NT2/D1 (cell line): ENCODE data around the gene ANKAR.

Experiments
- DNase-seq: peaks from one replicate; pipeline ENCODE4 v3.0.0-alpha.2; 2011; ENCODE audit warnings: low read depth, low spot score
- H3K27me3 ChIP-seq: 2 replicates; pipeline ENCODE4 v1.6.0; 2011; ENCODE audit warnings: mild to moderate bottlenecking; ENCODE audit not compliant: insufficient read length, insufficient read depth
- H3K36me3 ChIP-seq: 2 replicates; pipeline ENCODE4 v1.6.1; 2011; ENCODE audit warnings: mild to moderate bottlenecking, low read length, mixed read lengths; ENCODE audit not compliant: insufficient read depth, insufficient read length
- H3K4me1 ChIP-seq: 2 replicates; pipeline ENCODE4 v1.5.1; 2011; ENCODE audit not compliant: insufficient read depth, insufficient read length
- H3K4me3 ChIP-seq: 2 replicates; pipeline ENCODE4 v1.5.1; 2011; ENCODE audit warnings: low read depth; ENCODE audit not compliant: insufficient read length
- H3K9ac ChIP-seq: 2 replicates; pipeline ENCODE4 v1.6.0; 2011; ENCODE audit warnings: low read depth; ENCODE audit not compliant: insufficient read length
- H3K9me3 ChIP-seq: 2 replicates; pipeline ENCODE4 v1.5.1; 2011; ENCODE audit warnings: mild to moderate bottlenecking, low read length; ENCODE audit not compliant: insufficient read depth
- SUZ12 ChIP-seq: IDR thresholded peaks from 2 replicates; pipeline ENCODE4 v1.6.1; 2011; ENCODE audit not compliant: insufficient read length, insufficient read depth; ENCODE audit errors: extremely low read depth
- YY1 ChIP-seq: IDR thresholded peaks from 2 replicates; pipeline ENCODE4 v1.6.1; 2011; ENCODE audit not compliant: insufficient read length, insufficient read depth
- ZNF274 ChIP-seq: IDR thresholded peaks from 2 replicates; pipeline ENCODE4 v1.6.1; 2011; ENCODE audit warnings: mild to moderate bottlenecking, low read depth, low read length

ANKAR gene

DNA sequence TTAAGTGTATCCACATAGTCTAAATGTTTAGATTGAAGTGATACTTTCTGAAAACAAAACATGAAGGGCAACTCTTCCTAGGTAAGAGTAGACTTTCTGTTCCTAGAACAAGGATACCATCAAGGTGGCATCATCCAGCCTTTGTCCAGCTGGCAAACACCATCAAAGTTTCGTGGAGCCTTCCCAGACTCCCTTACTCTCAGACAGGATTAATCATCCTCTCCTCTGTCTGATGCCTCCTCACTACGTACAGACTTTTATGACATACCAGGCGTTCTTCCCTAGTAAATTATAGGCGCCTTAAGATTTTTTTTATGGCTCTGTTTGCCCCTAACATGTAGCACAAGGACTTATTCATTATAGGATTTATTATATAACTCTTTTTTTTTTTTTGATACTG lies 42.6 kb upstream of the ANKAR start:
- Histone ChIP-seq H3K4me3 (no peak overlapping the region), H3K4me1 (no peaks in the 10 kb centered on the region), H3K9ac (no peak overlapping the region), H3K27me3 (no peaks in the 10 kb centered on the region), H3K9me3 (no peaks in the 10 kb centered on the region), H3K36me3 (no peaks in the 10 kb centered on the region)
- TF ChIP-seq YY1 (no peak), SUZ12 (no peak), ZNF274 (no peak)
- DNase-seq, result no peak

DNA sequence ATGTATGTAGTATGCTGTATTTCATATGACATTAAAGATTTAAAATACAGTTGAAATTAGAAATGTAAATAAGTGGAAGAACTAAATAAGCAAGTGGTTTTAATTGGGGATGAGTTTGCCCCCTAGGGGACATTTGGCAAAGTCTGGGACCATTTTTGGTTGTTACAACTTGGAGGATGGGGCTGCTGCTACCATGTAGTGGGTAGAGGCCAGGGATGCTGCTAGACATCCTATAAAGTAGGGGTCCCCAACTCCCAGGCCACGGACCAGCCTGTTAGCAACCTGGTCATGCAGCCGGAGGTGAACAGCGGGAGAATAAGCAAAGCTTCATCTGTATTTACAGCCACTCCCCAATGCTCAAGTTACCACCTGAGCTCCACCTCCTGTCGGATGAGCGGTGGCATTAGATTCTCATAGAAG lies 41.1 kb upstream of the ANKAR start:
- H3K9ac ChIP-seq, result no peak overlapping the region
- no peak for TF ChIP-seq ZNF274
- TF ChIP-seq SUZ12, result no peak
- TF ChIP-seq YY1, result no peak
- H3K36me3 ChIP-seq, result no peaks in the 10 kb centered on the region
- H3K4me3 ChIP-seq, result no peak overlapping the region
- H3K27me3 ChIP-seq, result no peaks in the 10 kb centered on the region
- H3K4me1 ChIP-seq, result no peaks in the 10 kb centered on the region
- no peak for DNase-seq
- no peaks in the 10 kb centered on the region for H3K9me3 ChIP-seq

DNA sequence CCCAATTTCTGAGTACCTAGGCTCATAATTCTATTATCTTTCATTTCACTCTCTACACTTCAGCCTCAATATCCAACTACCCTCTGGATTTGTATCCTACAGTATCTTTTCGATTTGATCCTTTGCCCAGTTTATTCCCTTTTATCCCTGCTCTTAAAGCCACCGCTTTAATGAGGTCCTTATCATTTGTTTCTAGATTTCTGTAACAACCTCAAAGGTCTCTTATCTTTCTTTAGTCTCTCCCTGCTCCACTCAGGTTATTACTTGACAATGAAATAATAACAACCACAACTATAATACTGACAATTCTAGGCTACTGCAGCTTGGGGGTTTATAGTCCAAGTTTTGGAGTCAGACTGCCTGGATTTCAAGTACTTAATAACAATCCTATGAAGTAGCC lies 39.1 kb upstream of the ANKAR start:
- H3K27me3 ChIP-seq, result no peaks in the 10 kb centered on the region
- H3K9me3 ChIP-seq, result no peaks in the 10 kb centered on the region
- H3K4me3 ChIP-seq, result no peak overlapping the region
- TF ChIP-seq SUZ12 (no peak), YY1 (no peak), ZNF274 (no peak)
- no peaks in the 10 kb centered on the region for H3K36me3 ChIP-seq
- no peak overlapping the region for H3K9ac ChIP-seq
- DNase-seq, result no peak
- no peaks in the 10 kb centered on the region for H3K4me1 ChIP-seq

DNA sequence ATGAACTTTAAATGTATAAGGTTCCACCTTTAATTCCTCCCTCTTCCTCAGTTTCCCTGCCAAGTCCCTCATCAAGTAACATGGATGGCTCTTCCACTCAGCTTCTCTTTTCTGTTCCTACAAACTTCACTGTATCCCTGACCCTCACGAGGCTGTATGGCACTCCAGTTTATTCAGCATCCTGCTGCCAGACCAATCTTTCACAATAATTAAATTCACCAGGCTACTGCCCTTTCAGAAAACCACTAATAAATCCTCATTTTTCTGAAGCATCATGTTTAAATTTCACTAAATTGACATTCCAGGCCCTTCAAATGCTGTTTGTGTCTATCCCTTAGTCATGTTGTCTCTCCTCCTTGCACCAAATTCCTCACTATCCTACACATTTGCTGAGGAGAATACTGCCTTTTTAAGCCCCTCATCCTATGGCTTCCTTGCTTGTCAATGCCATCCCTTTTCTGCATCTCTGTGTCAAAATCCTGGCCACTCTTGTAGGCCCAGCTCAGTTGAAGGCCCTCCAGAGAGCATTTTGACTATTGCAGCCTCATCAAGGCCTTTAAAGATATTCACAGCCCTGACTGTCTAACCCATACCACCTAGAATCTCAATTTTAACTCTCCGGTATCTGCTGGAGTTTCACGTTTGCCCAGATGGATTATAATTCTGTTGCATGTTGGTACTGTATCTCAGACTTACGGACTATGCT lies 36.0 kb upstream of the ANKAR start:
- H3K27me3 ChIP-seq, result no peaks in the 10 kb centered on the region
- DNase-seq, result no peak
- no peak overlapping the region for H3K9ac ChIP-seq
- TF ChIP-seq YY1 (no peak), SUZ12 (no peak), ZNF274 (no peak)
- H3K4me1 ChIP-seq, result no peaks in the 10 kb centered on the region
- H3K4me3 ChIP-seq, result no peak overlapping the region
- no peaks in the 10 kb centered on the region for H3K9me3 ChIP-seq
- no peaks in the 10 kb centered on the region for H3K36me3 ChIP-seq

DNA sequence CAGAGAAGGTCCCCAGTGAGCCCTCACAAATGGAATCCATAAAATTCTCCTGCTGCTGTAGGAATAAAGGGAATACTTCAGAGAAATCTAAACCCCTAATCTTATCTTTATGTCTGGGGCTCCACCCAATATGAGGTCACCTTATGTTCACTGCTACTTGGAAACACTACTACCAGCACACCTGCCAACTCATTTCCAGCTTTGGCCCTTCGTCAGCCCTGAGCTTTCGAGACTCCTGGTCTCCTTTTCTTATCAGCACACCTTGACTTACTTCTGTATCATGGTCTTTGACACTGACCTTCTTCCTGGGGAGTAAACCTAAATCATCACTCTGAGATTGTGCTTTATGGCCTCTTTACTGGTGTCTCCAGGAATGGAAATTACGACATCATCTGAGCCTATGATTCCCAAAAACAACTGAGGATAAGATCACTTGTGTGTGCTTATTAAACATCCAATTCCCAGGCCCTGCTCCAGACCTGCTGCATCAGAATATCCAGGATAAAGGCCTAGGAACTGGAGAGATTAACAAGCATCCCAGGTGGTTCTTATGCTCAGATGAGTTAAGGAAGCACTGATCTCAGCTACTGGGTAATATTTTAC lies 35.4 kb upstream of the ANKAR start:
- no peak for TF ChIP-seq YY1
- TF ChIP-seq ZNF274, result no peak
- TF ChIP-seq SUZ12, result no peak
- no peaks in the 10 kb centered on the region for H3K27me3 ChIP-seq
- no peak overlapping the region for H3K4me3 ChIP-seq
- H3K9ac ChIP-seq, result no peak overlapping the region
- no peaks in the 10 kb centered on the region for H3K4me1 ChIP-seq
- no peaks in the 10 kb centered on the region for H3K9me3 ChIP-seq
- DNase-seq, result no peak
- H3K36me3 ChIP-seq, result no peaks in the 10 kb centered on the region

DNA sequence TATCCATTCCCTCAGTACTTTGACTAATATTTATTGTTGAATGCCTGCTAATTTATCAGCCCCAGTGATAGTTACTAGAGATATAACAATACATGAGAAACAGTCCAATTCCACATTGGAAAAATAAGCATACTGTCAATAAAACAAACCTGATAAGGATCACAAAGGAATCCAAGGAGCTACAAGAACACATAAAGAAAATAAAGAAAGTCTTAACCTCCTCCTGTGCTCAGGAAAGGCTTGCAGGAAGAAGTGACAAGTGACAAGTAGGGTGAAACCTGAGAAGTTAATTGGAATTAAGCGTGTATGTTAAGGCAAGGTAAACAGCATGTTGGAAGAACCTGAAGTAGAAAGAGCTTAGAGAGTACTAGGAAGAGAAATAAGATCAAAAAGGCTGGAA lies 33.5 kb upstream of the ANKAR start:
- no peak for TF ChIP-seq YY1
- no peak for TF ChIP-seq SUZ12
- no peak for TF ChIP-seq ZNF274
- Histone ChIP-seq H3K9ac (no peak overlapping the region), H3K27me3 (no peaks in the 10 kb centered on the region), H3K36me3 (no peaks in the 10 kb centered on the region), H3K4me1 (no peaks in the 10 kb centered on the region), H3K9me3 (no peaks in the 10 kb centered on the region), H3K4me3 (no peak overlapping the region)
- DNase-seq, result no peak

DNA sequence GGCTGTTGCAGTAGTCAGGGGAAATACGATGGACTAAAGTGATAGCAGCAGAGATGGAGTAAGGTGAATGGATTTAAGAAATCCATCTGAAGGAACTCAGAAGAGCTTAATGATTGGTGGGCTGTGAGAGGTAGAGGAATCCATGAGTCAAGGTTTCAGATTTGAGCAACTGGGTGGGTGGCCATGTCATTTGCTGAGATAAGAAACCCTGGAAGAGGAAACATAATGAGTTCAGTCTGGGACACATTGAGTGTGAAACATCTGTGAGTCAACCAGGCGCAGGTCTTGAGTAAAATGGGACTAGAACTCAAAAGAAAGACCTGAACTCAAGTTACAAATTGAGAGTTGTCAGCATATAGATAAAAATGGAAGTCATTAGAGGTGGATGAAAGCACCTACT lies 32.9 kb upstream of the ANKAR start:
- no peaks in the 10 kb centered on the region for H3K4me1 ChIP-seq
- H3K9ac ChIP-seq, result no peak overlapping the region
- no peaks in the 10 kb centered on the region for H3K9me3 ChIP-seq
- no peak for TF ChIP-seq SUZ12
- TF ChIP-seq YY1, result no peak
- no peak for TF ChIP-seq ZNF274
- H3K36me3 ChIP-seq, result no peaks in the 10 kb centered on the region
- no peak for DNase-seq
- H3K4me3 ChIP-seq, result no peak overlapping the region
- H3K27me3 ChIP-seq, result no peaks in the 10 kb centered on the region

DNA sequence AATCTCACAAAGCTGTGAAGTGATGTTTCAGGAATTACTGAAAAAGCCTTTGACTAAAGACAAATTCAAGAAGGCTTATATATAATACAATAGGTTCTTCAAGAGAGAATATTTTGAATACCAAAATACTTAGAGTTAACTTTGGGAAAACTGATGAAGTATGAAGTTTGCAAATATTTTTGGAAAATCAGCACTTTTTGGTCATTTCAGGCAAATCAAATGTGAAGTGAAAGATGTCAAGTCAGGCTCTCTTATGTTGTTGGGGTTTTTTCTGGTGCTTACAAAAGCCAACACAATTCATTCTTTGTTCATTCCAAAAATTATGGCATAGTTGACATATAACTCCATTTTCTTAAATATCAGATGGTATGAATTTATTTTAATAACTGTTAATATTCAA lies 27.9 kb upstream of the ANKAR start:
- Histone ChIP-seq H3K9me3 (peaks cover 12% of the 10 kb centered on the region; the same call in 1 of the 2 replicates), H3K9ac (no peak overlapping the region), H3K27me3 (no peaks in the 10 kb centered on the region), H3K36me3 (no peaks in the 10 kb centered on the region), H3K4me3 (no peak overlapping the region), H3K4me1 (no peaks in the 10 kb centered on the region)
- TF ChIP-seq SUZ12 (no peak), YY1 (no peak), ZNF274 (no peak)
- no peak for DNase-seq
